Epithelial cell of prostate (primary cell): ENCODE results near the gene SFRP5.

Experiments used
- DNase-seq: peaks from one replicate; pipeline ENCODE4 v3.0.0-alpha.2; 2011; ENCODE audit warnings: low read depth, low spot score
- H3K27ac ChIP-seq: fragments of 450-650 bp; 2 replicates; pipeline ENCODE4 v1.5.1; 2017; ENCODE audit warnings: mild to moderate bottlenecking

SFRP5 gene

DNA sequence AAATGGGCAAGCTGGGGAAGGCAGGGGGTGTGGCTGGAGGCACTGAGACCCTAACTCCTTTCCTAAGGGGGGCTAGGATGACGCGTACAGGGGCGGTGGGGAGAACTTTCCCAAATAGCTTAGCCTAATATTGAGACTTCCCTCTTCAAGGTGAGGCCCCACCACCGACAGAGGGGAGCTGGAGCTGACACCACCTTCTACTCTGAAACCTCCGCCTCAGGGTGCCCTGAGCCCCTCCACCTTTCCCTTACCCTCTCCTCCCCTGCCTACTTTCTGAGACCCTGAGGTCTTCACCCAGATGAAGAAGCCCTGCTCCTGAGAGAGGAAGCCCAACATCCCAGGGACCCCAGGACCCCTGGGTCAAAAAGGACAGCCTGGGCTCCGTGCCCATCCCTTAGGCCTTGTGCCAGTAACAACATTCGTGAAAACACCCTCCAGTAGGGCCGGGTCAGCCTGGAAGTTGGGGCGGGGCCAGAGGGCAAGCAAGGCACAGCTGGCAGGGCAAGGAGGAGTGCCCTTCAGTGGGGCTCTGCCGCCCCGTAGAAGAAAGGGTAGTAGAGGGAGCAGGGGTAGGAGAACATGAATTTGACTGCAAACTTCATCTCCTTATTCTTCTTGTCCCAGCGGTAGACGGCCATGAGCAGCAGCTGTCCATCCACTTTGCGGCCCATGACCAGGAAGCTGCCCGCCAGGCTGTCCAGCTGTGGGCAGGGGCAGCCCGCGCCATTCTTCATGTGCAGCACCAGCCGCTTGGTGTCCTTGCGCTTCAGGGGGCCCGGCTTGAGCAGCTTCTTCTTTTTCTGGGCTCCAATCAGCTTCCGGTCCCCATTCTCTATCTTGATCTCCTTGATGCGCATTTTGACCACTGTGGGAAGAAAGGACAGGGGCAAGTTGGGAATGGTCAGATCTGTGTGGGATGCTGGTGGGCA is 4.5 kb downstream of the SFRP5 start:
- no peak overlapping the region for H3K27ac ChIP-seq
- no peak for DNase-seq

DNA sequence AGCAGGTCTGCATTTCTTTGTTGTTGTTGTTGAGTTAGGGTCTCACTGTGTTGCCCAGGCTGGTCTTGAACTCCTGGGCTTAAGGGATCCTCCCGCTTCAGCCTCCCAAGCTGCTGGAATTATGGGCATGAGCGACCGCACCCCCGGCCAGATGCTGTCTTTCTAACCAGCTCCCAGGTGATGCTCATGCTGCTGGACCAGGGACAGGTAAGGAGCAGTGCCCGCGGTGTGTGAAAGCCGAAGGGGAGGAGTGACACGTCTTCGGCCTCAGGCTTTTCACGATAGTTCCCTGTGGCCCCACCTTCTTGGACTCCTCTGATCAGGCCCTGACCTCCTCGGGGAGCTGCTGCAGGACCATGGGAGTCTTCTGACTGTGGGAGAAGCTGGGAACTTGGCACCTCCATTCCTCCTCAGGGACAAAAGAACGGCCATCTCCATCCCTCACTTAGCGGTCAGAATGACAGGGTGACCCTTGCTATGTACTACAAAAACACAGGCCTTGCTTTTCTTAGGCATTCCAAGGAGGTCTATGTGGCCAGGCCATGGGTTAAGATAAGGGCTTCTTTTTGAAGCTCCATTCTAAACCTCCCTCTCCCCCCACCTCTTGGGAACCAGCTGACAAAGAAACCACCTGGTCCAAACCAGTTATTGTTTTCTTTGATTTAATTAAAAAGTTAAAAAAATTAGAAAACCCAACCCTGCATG is 5.5 kb downstream of the SFRP5 start:
- H3K27ac ChIP-seq: no peak overlapping the region
- DNase-seq: no peak

DNA sequence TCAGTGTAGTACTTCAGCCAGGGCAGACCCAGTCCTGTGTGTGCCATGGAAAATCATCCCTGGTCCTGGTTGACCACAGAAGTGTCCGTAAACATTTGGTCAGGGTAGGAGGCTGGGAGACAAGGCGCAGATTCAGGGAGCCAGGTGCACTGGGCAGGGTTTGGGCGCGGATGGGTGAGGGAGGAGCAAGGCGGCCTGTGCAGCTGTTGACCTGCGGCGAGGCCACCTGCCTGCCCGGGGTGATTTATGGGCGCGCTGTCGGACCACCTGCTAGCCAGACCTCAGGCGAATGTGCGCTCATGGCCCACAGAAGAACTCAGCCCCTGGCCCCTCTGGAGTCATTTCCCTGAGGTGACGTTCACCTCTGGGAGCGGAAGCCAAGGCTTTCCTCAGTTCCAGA is 6.6 kb downstream of the SFRP5 start:
- no peak for DNase-seq

GRCh38 chr10:97764519-97764931 is 7.3 kb downstream of the SFRP5 start:
- DNase-seq: no peak
- no peak overlapping the region for H3K27ac ChIP-seq

More for the DNA sequence above, 6.6 kb downstream of the SFRP5 start:
- no peak overlapping the region for H3K27ac ChIP-seq

- DNase-seq: no peak
- H3K27ac ChIP-seq: no peak overlapping the region
Observed at GRCh38 chr10:97763947-97764346, 7.9 kb downstream of the SFRP5 start.

DNA sequence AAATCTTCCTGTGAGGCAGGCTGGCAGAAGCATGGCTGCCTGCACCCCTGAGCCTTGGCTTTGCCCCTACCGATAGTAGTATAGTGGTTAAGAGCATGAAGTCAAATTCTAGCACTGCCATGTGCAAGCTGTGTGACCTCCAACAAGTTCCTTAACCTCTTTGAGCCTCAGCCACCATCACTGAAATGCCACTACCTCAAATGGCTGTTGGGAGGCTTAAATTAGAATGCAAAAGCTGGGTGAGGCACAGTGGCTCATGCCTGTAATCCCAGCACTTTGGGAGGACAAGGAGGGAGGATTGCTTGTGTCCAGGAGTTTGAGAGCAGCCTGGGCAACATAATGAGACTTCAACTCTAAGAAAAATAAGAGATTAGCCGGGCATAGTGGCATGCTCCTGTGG is 8.4 kb downstream of the SFRP5 start:
- no peak overlapping the region for H3K27ac ChIP-seq
- no peak for DNase-seq

GRCh38 chr10:97762816-97763215 is 9.0 kb downstream of the SFRP5 start:
- no peak overlapping the region for H3K27ac ChIP-seq
- DNase-seq: no peak

DNA sequence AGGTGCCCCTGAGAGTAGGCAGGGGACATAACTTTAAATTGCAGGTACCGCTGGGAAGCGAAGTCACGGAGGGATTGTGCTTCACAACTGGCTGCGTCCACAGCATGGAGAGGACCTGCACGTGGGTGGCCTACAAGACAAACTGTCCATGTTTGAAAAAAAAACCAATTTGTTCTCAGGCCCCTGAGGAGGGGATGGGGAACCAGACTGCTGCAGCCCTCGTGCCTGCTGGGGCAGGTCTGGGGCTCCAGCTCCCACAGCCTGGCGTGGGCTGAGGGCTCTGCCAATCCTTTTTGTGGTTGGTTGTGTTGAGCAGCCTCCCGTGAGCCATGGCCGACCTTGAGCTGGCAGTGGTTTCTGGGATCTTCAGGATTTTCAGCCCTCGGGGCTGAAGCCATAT is 9.7 kb downstream of the SFRP5 start:
- H3K27ac ChIP-seq: no peak overlapping the region
- no peak for DNase-seq

- H3K27ac ChIP-seq: no peak overlapping the region
- DNase-seq: no peak
Observed at GRCh38 chr10:97761331-97761865, 10.4 kb downstream of the SFRP5 start.

DNA sequence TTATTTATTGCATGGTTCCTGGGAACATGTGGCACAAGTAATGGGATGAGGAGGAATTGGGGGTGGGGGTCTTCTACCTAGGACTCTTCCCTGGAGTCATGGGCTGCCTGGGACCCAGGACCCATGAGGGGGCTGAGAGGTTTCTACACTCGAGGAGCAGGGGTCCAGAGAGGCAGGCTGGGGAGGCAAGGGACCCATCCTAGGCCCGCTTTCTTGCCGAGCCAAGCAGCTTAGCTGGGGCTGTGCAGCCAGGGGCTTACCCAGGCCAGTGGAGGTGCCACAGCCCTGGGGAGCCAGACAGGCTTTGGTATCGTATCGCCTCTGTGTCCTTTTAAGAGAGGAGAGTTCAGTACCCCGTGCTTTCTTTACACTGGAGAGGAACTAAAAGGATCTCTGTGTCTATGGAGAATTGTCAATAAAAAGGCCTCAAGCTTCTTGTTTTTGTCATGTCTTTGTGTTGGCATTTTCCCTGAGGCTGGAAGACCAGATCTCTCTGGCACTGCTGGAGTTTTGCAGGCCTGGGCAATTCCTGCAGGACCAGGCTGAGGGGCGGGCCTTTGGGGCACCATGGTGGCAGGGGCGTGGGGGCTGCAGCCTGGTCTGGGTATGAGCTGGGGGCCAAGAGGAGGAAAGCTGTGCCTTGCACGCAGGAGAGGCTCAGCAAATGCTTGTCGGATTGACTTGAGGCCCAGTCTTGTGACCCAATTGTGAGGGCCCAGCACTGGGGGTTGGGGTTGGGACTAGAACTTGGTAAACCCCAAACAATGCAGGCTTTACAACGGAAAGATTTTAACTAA is 11.1 kb downstream of the SFRP5 start:
- no peak for DNase-seq
- no peak overlapping the region for H3K27ac ChIP-seq

DNA sequence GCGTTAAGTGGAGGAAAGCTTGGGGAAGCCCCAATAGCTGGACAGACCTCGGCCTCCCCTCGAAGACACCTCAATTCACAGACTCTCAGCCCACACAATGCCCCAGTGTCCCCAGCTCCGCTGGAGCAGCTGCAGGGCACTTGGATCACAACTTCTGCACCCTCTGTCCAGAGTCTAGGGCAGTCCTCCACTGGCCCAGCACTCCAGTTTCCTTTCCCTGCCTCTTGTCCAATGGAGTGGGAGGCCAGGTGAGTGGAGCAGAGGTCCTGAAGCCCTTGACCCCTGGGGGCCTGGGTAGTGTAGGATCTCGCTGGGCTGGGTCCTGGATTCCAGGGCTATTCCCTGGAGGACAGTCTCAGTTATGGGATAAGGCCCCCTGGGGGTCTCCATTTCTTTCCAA is 11.9 kb downstream of the SFRP5 start:
- no peak for DNase-seq
- H3K27ac ChIP-seq: no peak overlapping the region

GRCh38 chr10:97759158-97759887 is 12.5 kb downstream of the SFRP5 start:
- DNase-seq: no peak
- H3K27ac ChIP-seq: no peak overlapping the region

DNA sequence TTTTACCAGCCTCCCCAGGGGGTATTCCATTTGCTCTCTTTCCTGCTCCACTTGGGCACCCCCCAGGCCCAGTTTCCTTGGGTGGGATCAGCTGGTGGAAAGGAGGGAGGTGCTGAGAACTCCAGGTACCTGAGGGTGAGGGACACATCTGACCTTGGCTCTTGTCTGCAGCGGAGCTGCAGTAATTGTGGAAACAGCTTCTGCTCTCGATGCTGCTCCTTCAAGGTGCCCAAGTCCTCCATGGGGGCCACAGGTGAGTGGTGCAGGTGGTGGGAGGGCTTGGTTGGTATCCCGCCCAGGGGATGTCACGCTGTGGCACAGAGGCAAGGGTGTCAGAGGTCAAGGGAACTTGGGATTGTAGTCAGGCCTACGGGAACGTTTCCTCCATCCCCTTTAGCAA is 14.3 kb downstream of the SFRP5 start:
- no peak overlapping the region for H3K27ac ChIP-seq
- no peak for DNase-seq

DNA sequence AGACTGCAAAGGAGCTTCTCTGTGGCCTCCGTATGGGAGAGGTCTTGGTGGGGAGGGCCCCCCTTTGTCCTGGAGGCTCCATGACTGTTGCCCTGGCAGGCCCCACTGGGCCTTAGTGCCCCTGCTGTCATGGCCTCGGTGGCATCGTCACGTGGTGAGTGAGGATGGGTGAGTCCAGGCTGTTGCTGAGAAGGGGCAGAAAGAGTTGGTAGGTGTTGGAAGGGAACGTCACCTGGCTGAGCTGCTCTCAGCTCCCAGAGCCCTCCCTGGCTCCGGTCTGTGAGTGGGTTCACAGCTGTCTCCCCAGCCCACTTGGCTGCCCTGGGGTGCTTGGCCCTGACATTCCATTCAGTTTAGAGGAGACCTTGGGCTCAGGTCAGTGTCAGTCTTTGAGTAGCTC is 16.1 kb downstream of the SFRP5 start:
- no peak overlapping the region for H3K27ac ChIP-seq
- no peak for DNase-seq

DNA sequence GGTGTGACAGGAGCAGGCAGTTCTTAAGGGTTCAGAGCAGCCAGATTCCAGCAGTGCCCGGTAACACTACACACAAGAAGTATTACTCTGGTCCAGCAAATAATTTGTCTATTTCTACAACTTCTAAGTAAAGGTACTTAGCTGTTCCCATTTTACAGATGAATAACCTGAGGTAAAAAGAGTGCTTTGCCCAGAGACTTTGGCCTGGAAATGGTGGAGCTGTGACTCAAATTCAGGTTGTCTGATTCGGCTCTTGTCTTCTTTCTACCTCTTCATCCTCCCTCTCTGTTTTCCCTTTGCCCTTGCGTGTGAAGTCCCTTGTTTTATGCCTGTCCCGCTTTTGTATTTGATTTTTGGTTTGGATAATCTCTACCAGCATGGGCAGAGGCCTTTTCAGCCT is 17.1 kb downstream of the SFRP5 start:
- no peak for DNase-seq
- no peak overlapping the region for H3K27ac ChIP-seq

DNA sequence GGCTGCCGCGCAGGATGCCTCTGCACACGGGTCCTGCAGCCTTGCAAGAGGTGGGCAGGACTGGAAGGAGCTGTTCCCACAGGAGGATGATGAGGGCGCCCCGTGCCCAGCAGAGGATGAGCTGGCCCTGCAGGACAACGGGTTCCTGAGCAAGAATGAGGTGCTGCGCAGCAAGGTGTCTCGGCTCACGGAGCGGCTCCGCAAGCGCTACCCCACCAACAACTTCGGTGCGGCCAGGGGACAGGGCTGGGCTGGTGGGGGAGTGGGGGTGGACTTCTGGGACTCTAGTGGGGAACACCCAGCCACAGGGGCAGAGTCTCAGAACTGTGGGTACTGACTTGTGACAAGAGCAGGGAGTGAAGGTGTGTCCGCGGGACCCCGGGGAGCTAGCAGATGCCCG is 18.8 kb downstream of the SFRP5 start:
- no peak overlapping the region for H3K27ac ChIP-seq
- DNase-seq: no peak

GRCh38 chr10:97748116-97748515 is 23.7 kb downstream of the SFRP5 start:
- no peak overlapping the region for H3K27ac ChIP-seq

DNA sequence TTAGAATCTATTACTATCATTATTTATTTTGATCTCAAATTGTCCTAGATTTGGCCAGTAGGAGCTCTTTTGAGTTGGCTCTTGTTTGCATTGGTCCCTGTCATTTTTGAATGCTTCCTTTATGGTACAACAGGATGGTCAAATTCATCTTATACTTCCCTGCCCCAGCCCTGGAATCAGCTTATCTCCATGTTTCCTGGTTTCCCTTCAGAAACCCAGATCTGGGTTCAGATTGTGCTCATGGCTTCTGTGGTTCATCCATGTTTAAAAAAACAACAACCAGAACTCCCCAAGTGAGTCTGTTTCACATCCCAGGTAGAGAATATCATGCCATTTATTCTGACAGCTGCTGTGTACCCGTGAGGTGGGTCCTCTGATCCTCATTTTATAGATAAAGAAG is 24.2 kb downstream of the SFRP5 start:
- H3K27ac ChIP-seq: no peak overlapping the region
- DNase-seq: no peak

More at GRCh38 chr10:97748116-97748515, 23.7 kb downstream of the SFRP5 start:
- no peak for DNase-seq

DNA sequence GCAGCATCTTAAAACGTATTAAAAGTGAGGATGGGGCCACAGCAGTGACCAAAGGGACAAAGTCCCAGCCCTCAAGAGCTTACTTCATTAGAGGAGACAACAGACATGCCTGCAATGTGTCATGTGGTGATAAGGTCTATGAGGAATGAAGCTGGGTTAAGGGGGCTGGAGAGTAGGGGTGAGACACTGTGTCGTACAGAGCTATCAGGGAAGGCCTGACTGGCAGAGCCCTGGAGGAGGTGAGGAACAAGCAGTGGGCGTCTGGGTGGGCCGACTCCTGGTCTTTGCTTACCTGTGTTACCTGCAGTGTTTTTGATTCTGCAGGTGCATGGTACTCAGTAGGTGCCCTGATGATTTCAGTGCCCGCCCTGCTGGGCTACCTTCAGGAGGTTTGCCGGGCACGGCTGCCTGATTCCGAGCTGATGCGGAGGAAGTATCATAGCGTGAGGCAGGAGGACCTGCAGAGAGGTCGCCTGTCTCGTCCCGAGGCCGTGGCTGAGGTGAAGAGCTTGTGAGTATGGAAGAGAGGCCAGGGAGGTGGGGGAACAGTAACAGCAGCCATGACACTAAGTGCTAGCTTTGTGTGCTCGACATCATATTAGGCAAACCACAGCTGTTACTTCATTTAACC is 27.3 kb downstream of the SFRP5 start:
- no peak overlapping the region for H3K27ac ChIP-seq
- DNase-seq: no peak
